HG03432 (cell line): Measurements from ENCODE around the gene USP22.

Experiments
- ATAC-seq: cut with Tn5 transposase; IDR thresholded peaks from one replicate; pipeline ENCODE4 v1.9.1; 2021; ENCODE audit warnings: mild to moderate bottlenecking, moderate library complexity; ENCODE audit not compliant: unreplicated experiment

Gene USP22

GRCh38 chr17:20960871-20961270 is 81.9 kb downstream of the USP22 start:
- no peak for ATAC-seq

- no peak for ATAC-seq
Observed at GRCh38 chr17:20955427-20956323, 87.1 kb downstream of the USP22 start.

GRCh38 chr17:20954794-20955193 is 88.0 kb downstream of the USP22 start:
- no peak for ATAC-seq

GRCh38 chr17:20952183-20952582 is 90.6 kb downstream of the USP22 start:
- ATAC-seq = no peak
